22Rv1 (cell line): ENCODE data around the gene CELF4.

ENCODE experiments used
- H3K27ac ChIP-seq: fragments of 450-650 bp; 2 replicates; pipeline ENCODE4 v1.5.1; 2017
- ZFX ChIP-seq: fragments of 450-650 bp; IDR thresholded peaks from 2 replicates; pipeline ENCODE4 v1.6.1; 2017; ENCODE audit warnings: antibody characterized with exemption, borderline replicate concordance
- TF ChIP-seq, protein P1 (sequence below): fragments of 450-650 bp; IDR thresholded peaks from 2 replicates; pipeline ENCODE4 v1.5.1; 2017; ENCODE audit warnings: mild to moderate bottlenecking

Gene CELF4

DNA sequence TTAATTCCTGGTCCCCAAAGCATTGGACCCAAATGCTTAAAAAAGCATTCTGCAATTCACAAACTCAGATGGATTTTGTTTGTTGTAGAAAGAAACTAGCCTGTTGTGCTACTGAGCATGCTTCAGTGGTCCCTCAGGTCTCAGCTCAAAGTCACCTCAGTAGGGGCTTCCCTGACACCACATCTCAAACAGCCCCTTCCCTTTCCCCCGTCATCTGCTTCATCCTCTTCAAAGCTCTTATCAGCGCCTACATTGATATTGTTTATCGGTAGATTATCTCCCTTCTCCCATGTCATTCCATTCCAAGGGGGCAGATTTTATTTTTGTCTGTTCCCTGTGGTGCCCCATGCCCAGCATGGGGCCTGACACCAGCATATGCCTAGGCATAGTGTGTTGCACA is 172.9 kb downstream of the CELF4 start:
- no peak for TF ChIP-seq ZFX
- TF ChIP-seq, protein P1, sequence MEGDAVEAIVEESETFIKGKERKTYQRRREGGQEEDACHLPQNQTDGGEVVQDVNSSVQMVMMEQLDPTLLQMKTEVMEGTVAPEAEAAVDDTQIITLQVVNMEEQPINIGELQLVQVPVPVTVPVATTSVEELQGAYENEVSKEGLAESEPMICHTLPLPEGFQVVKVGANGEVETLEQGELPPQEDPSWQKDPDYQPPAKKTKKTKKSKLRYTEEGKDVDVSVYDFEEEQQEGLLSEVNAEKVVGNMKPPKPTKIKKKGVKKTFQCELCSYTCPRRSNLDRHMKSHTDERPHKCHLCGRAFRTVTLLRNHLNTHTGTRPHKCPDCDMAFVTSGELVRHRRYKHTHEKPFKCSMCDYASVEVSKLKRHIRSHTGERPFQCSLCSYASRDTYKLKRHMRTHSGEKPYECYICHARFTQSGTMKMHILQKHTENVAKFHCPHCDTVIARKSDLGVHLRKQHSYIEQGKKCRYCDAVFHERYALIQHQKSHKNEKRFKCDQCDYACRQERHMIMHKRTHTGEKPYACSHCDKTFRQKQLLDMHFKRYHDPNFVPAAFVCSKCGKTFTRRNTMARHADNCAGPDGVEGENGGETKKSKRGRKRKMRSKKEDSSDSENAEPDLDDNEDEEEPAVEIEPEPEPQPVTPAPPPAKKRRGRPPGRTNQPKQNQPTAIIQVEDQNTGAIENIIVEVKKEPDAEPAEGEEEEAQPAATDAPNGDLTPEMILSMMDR, result no peak
- no peak overlapping the region for H3K27ac ChIP-seq

DNA sequence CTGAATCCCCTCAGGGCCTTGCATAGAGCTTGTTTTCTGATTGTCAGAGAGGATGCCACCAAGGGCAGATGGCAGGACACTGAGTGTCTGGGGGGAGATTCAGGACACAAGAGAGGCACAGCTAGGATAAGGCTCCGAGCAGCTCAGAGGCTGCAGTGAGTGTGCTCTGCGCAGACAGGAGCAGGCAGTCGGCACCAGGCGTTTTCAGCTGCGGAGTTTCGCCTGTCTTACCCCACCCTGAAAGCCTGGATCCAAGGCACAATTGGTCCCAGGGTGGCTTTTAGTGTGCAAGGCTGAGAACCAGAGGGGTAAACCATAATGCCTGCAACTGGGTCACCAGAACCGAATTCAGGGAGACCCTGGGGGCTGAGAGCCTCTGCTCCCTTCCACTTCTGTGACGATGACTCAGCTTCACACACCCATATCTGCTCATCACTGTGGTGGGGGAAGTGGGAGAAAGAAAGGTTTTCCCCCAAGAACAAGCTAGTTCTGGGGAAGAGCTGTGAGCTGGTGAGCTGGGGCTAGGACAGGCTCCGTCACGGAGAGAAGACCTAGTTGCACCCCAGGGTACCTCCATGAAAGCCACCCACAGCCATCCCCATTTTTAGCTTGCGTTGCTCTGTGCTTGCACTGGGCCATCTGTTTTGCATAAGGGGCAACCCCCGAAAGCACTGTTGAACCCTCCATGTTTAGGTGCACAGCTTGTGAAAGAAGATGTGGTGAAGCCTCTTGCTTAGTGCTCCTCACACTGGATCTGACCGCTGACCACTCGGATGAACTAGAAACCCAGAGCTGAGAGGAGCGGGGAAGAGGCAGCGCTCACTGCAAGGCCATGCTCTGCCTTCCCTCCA is 173.7 kb downstream of the CELF4 start:
- TF ChIP-seq, protein P1, result no peak
- TF ChIP-seq ZFX, result no peak
- no peak overlapping the region for H3K27ac ChIP-seq

DNA sequence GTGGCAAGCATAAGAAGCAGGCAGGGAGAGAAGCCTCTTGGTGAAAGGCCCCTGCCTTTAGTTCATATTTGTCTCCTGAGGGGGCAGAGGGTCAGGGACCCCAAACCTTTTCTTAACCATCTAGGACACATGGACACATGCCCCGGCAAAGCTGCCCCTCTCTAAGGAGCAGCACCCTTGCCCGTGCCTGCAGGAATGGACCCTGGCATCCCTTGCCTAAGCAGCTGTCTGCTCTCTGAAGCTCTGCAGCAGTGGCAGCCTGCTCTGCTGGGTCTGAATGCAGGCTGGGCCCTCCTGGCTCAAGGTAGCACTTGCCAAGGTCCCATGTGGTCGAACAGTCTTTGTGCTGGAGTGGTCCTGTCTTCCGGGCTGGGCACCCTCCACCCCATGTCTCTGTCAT is 174.4 kb downstream of the CELF4 start:
- H3K27ac ChIP-seq, result no peak overlapping the region
- TF ChIP-seq ZFX, result no peak
- TF ChIP-seq, protein P1, result no peak

DNA sequence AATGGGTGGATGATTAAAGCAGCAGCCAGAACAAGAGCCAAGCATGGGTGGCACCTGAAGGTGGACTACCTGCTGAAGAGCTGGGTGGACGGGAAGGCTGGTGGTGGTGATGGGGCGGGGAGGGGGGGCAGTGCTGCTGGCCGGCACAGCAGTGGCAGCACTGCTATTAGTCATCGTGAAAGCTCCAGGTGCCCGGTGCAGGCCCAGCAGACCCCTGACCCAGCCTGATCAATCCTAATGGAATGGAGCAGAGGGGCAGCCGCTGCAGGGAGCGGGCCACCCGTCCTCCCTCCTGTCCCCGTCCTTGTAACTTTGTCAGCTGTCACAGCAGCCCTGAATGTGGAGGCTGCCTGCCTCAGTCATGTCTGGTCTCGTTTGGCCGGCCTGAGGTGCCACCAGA is 174.9 kb downstream of the CELF4 start:
- TF ChIP-seq, protein P1, result no peak
- no peak for TF ChIP-seq ZFX
- H3K27ac ChIP-seq, result no peak overlapping the region

DNA sequence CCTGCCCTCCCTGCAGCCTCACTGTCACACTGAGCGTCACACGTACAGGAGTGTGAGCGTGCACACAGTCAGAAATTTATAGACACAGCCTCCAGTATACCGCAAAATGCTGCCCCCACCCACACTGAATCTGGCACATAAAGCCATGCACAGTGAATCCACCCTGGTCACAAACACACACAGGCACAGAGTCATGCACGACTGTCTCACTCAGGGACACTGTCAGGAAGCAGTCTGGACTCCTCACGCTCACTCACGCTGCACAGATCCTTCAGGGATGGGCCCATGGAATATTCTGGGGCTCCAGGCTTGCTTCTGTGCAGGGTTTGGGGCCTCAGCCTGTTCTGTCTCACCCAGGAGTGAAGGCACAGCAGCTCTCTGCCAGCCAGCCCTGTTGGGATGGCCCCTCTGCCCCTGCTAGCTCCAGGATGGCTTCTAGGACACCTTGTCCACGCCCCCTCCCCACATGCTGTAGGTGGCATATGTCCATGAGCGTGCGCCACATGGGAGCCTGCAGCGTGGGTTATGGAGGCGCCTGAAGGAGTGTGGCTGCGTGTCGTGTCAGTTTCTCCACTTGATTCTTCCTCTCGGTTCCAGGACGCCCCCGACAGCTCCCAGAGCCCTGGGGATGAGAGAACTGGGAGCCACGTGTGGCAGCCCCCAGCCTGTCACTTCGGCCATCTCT is 175.8 kb downstream of the CELF4 start:
- H3K27ac ChIP-seq, result no peak overlapping the region
- TF ChIP-seq ZFX, result no peak
- TF ChIP-seq, protein P1, result no peak

DNA sequence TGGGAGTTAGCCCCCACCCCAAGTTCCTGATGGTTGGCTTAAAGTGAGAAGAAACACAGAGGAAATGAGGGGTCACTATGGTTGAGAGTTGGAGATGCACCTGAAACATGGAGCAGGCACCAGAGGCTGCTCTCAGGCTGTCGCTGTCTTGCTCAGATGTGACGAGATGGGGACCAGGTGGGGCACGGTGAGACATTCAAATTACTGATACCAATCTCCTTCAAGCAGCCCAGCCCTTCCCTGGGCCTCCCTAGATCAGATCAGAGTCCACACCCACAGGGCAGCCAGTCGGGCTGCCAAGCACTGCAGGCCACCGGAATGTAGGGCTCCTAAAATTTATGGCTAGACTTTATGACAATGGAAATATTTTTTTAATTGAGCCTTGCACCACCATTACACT is 176.6 kb downstream of the CELF4 start:
- H3K27ac ChIP-seq, result no peak overlapping the region
- TF ChIP-seq ZFX, result no peak
- TF ChIP-seq, protein P1, result no peak

DNA sequence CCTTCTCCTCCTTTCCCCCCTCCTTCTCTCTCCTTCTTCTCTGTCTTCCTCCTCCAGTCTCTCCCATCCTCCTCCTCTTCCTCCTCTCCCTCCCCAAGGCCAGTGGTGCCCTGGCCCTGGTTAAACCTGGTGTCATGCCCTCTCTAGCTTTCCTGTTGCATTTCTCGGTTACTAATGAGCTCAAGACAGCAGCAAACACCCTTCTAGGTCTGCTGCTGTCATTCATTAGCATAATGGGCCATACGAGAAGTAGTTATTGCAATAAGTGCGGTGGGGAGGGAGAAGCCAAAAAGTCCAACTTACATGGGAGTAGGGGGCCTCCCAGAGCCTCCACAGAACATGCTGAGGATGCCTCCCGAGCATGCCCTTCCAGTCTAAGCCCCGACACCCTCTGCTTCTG is 177.2 kb downstream of the CELF4 start:
- no peak for TF ChIP-seq ZFX
- TF ChIP-seq, protein P1, result no peak
- H3K27ac ChIP-seq, result no peak overlapping the region
